ENCODE measurements around the gene TCIRG1.
"Not testable (repeated sequence)": the region's sequence is repeated elsewhere in the genome, so short reads cannot be mapped to it uniquely, and the experiment has no call there.

TCIRG1 gene

DNA sequence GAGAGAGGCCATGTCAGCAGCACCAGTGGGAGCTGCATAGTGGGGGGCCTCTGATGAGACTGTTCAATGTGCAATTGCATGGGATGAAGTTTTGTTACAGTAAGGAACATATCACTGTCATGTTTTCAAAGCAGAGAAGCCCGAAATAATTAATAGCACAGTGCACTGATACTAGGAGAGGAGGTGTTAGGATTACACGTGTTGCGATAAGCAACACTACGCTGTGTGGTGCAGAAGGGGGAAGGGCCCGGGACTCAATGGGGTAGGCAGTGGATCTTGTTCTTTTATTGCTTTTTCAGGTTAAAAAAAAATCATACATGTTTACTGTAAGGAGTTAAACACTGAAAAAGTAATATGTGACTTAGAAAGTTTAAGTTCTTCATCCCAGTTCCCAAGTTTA lies 29.2 kb downstream of the TCIRG1 start:
- Mint-ChIP-seq H3K27ac (no peak overlapping the region), H3K36me3 (peaks cover 21% of the 10 kb centered on the region), H3K4me1 (no peaks in the 10 kb centered on the region), H3K9me3 (no peaks in the 10 kb centered on the region), H3K4me3 (no peak overlapping the region)
- ATAC-seq, result no peak
- DNase-seq (ENCODE audit: low spot score in 2 of 2), result no peak

DNA sequence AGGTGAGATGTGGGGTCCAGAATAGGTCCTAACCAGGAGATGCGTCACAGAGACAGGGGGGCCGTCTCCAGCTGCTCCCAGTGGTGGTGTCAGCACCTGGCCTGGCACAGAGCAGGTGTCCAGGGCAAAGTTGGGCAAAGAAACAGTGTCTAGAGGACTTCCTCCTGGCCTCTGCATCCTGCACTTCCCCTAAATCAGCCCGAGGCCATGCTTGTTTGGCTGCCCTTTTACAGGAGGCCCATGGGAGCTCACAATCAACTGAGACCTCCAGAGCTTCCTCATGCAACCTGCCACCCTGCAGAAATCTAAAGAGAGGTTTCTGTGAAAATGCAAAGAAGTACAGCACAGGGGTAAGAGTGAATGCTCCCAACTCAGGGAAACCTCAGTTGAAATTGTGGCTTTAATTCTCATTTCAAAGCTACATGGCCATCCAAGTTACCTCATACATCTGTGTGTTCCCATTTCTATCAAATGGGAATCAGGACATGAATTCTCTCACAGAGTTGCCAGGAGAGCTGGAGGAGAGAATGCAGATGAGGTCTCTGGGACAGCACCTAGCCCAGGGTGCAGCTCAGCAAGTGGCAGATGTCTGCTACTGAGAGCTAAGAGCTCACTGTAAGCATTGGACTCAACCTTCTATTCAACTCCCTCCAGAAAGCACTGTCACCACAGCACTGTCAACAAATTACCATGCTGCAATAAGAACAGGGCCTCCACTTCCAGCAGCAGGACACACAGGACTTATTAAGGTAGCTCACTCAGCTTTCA lies 32.6 kb downstream of the TCIRG1 start:
- ATAC-seq, result no peak
- Mint-ChIP-seq H3K27ac (no peak overlapping the region), H3K4me1 (no peaks in the 10 kb centered on the region), H3K4me3 (no peak overlapping the region), H3K9me3 (no peaks in the 10 kb centered on the region), H3K36me3 (peaks cover 11% of the 10 kb centered on the region)
- DNase-seq (ENCODE audit: low spot score in 2 of 2), result no peak

DNA sequence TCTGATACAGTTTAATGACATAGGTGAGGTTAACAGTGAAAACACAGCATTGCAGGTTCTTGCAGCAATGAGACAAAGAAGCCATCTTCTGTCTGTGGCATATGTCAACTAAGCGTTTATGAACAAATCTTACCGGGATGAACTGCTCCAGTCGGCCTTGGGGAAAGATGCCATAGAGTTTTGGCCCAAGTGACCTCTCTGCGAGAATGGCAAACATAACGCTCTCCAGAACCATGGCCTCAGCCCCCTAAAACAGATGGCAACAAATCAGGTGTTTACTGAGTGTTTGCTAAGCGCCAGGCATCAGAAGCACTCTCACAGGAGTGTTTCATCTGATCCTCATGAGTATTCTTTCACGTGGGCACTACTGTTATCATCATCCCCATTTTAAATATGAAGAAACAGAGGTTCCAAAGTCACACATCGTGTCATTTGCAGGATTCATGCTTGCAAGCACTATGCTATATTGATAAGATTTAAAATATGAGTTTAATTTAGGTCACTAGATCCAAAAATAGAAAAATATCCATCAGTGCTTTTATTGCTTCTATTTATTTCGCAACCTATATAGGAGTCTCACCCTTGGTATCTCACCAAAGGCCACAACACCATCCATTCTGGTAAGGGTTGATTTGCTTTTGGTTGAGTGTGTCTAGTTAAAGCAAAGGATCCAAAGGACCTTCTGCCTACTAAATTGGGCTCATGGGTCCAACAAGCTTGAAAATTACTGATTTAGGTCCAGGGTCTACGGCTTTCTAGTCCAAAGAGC lies 35.9 kb downstream of the TCIRG1 start:
- Mint-ChIP-seq H3K36me3 (no peaks in the 10 kb centered on the region), H3K4me3 (no peak overlapping the region)

DNA sequence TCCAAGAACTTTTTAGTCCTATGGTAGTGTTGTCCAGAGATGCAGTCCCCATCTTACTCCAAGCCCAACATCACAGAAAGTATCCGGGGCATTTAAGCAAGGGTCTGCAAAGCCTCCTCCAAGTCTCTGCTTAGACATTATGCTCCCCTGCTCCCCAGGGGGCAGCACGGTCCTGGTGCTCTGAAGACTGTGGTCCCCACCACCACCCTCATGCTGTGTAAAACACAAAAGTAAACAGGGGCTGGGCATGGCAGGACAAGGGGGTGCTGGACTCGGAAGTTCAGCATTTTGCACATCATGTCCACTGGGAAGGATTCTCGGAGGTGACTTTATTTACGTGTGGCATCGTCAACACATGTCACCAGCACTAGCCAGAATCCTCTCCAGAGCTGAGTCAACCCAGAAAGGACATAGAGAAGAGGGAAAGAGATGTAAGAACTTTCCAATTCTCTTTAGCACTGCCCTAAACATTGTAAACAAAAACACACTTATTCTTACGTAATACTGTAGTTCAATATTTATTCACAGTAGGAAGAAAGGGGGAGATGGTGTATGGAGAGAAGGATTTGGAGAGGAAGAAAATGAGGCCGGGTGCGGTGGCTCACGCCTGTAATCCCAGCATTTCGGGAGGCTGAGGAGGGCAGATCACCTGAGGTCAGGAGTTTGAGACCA lies 37.7 kb downstream of the TCIRG1 start:
- Mint-ChIP-seq H3K4me3 (no peak overlapping the region), H3K36me3 (peaks cover 6% of the 10 kb centered on the region), H3K4me1 (peaks cover 5% of the 10 kb centered on the region), H3K27ac (no peak overlapping the region), H3K9me3 (no peaks in the 10 kb centered on the region)
- ATAC-seq (no peak), DNase-seq (ENCODE audit: low spot score in 2 of 2) (no peak)

More for the DNA sequence above, 35.9 kb downstream of the TCIRG1 start:
- no peaks in the 10 kb centered on the region for H3K9me3 Mint-ChIP-seq
- ATAC-seq (no peak), DNase-seq (ENCODE audit: low spot score in 2 of 2) (no peak)
- no peak overlapping the region for H3K27ac Mint-ChIP-seq
- peaks cover 5% of the 10 kb centered on the region for H3K4me1 Mint-ChIP-seq

DNA sequence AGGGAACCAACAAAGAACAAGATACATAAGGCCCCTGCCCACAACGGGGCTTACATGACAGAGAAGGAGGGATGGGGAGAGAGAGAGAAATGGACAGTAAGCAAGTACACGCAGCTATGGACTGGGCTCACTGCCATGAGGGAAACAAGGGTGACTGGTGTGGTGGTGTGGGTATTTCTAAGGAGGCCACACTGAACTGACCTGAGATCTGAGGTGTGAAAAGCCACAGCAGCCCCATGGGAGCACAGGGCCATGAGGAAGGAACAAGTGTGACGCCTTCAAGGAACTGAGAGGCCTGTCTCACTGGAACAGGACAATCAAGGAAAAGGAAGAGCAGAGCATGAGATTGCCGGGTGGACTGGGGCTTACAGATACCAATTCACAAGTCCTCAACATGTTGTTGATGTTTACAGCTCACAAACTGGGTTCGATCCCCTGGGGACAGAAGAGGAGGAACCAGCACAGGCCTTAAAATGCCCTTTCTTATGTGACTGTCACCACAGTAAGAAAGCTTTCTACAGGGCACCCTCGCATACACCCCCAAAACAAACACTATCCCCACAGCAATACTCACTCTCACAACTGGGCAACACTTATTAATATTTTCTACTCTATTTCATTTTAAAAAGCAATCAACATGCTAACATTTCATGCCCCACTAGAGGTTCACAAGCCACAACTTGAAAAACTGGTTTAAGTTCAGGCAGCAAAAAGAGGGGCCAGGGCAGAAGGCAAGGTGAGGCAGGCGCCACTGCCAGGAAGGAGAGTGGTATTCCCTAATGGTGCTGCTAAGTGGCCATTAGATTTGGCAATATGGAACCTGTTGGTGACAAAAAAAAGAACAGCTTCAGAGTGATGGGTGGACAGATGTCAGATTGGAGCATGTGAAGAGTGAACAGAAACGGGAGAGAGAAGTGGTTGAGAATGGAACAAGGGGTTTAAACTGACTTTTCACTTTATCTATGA lies 39.1 kb downstream of the TCIRG1 start:
- ATAC-seq, result peak; percentile 48
- H3K27ac Mint-ChIP-seq, result no peak overlapping the region
- no peak for DNase-seq (ENCODE audit: low spot score in 2 of 2)
- H3K4me1 Mint-ChIP-seq, result peaks cover 5% of the 10 kb centered on the region
- H3K36me3 Mint-ChIP-seq, result peaks cover 6% of the 10 kb centered on the region
- H3K4me3 Mint-ChIP-seq, result no peak overlapping the region
- H3K9me3 Mint-ChIP-seq, result no peaks in the 10 kb centered on the region

DNA sequence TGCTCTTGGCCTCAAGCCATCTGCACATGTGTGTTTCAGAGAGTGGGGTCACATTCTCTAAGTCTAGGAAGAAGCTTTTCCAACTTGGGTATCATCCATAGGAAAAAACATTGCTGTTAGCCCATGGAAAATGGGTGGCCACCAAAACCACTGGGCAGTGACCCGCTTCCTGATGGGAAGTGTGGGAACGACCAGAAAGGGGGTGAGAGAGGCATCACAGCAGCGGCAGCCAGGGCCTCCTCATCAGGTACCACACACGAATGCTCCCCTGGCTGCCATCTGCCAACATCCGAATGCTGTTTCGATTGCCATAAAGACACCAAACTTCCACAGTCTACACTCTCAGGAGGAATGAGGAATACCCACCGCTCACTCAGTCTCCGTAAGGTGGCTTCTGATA lies 42.0 kb downstream of the TCIRG1 start:
- Mint-ChIP-seq H3K4me3 (no peak overlapping the region), H3K9me3 (no peaks in the 10 kb centered on the region), H3K4me1 (peaks cover 5% of the 10 kb centered on the region), H3K36me3 (peaks cover 6% of the 10 kb centered on the region), H3K27ac (peak overlapping the region; percentile 41)
- ATAC-seq (no peak), DNase-seq (ENCODE audit: low spot score in 2 of 2) (no peak)

DNA sequence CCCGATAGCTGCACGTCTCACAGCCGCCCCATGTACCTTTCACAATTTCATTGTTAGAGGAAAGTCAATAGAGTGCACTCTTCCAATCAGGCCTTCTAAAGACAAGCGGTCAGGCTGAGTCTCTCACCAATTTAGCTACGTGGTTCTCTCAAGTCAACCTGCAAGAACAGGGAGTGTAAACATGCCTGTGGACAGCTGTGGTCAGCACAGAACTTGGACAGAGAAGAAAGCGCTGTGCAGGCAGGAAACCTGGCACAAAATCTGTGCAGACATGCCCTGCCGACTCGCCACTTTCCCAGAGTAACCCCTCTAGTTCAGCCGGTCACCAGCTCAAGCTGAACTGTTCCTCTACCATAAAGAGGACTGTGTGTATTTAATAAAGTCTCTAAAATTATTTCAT lies 42.9 kb downstream of the TCIRG1 start:
- Mint-ChIP-seq H3K4me1 (peaks cover 5% of the 10 kb centered on the region), H3K4me3 (no peak overlapping the region), H3K9me3 (no peaks in the 10 kb centered on the region), H3K36me3 (peaks cover 6% of the 10 kb centered on the region), H3K27ac (no peak overlapping the region)
- DNase-seq (ENCODE audit: low spot score in 2 of 2) (no peak), ATAC-seq (no peak)

DNA sequence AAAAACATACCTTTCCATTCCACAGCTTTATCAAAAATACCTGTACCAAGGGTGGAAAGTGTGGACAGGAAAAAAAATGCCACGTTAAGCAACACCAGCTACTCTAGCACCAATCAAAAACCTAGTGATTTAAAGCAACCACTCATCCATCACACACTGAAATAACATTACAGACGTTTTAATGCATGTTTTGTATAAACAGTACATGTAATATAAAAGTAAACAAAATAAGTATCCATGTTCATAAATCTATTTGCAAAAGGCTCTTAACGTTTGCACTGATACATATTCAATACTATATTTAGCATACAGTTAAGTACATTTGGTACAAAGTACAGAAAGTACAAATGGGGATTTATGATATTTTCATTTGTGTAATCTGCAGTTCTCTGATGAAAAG lies 43.7 kb downstream of the TCIRG1 start:
- ATAC-seq (no peak), DNase-seq (ENCODE audit: low spot score in 2 of 2) (no peak)
- peaks cover 6% of the 10 kb centered on the region for H3K36me3 Mint-ChIP-seq
- H3K9me3 Mint-ChIP-seq, result no peaks in the 10 kb centered on the region
- no peak overlapping the region for H3K4me3 Mint-ChIP-seq
- no peak overlapping the region for H3K27ac Mint-ChIP-seq
- peaks cover 2% of the 10 kb centered on the region for H3K4me1 Mint-ChIP-seq

DNA sequence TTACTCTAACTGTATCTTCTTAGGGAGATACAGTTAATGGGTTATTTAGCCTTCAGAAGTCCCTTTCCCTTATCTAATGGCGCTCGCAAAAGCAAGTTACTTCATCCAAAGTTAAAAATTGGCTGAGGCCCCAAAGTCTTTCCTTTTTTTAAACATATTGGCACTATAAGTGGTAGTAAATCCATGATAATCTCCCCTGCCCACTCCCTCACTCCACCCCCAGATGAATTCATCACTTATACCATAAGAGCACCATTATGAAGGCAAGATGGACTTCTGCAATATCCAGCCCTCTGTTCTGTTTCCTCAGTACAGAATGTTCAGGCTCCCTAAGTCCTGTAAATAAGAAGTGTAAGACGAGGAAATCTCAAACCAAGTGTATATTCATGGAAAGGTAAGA lies 44.7 kb downstream of the TCIRG1 start:
- no peaks in the 10 kb centered on the region for H3K9me3 Mint-ChIP-seq
- H3K27ac Mint-ChIP-seq, result no peak overlapping the region
- ATAC-seq (no peak), DNase-seq (ENCODE audit: low spot score in 2 of 2) (no peak)
- no peak overlapping the region for H3K4me3 Mint-ChIP-seq
- H3K4me1 Mint-ChIP-seq, result no peaks in the 10 kb centered on the region
- peaks cover 6% of the 10 kb centered on the region for H3K36me3 Mint-ChIP-seq

DNA sequence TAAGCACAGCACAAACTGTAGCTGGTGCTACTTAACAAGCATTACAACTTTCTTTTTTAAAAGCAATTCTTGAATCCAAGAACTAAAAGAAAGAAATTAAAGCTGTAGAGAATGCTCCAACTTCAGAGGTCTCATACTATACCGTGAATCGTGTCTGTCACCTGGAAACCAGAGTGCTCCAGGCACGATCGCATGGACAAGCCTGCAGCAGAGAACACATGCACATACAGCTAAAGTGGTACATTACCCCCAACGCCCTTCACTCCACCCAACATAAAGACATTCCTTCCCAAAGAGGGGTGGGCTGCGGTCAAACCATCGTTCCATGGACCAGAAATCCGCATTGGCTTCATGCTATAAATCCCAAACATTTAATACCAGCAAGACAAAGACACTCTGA lies 50.9 kb downstream of the TCIRG1 start:
- H3K9me3 Mint-ChIP-seq, result no peaks in the 10 kb centered on the region
- ATAC-seq (no peak), DNase-seq (ENCODE audit: low spot score in 2 of 2) (no peak)
- H3K36me3 Mint-ChIP-seq, result no peaks in the 10 kb centered on the region
- no peaks in the 10 kb centered on the region for H3K4me1 Mint-ChIP-seq
- H3K4me3 Mint-ChIP-seq, result no peak overlapping the region
- no peak overlapping the region for H3K27ac Mint-ChIP-seq

DNA sequence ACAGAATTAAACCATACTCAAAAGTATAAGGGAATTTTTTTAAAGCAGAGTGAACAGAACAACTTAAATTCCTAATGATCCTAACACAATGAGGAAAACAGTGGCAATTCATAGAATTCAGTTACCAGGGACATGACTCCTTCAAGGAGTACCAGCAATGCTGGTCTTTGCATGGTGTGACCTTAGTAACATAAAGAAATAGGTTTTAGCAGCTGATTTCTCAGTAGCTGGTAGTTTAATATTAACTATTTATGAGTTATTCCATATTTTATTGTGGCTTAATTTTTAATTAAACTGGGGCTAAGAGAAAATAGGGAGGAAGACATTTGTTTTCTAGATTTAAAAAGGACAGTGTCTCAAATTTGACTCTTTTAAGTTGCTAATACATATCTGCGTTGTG lies 51.5 kb downstream of the TCIRG1 start:
- Mint-ChIP-seq H3K4me3 (no peak overlapping the region), H3K4me1 (no peaks in the 10 kb centered on the region), H3K9me3 (no peaks in the 10 kb centered on the region), H3K27ac (no peak overlapping the region), H3K36me3 (no peaks in the 10 kb centered on the region)
- ATAC-seq, result no peak
- no peak for DNase-seq (ENCODE audit: low spot score in 2 of 2)

DNA sequence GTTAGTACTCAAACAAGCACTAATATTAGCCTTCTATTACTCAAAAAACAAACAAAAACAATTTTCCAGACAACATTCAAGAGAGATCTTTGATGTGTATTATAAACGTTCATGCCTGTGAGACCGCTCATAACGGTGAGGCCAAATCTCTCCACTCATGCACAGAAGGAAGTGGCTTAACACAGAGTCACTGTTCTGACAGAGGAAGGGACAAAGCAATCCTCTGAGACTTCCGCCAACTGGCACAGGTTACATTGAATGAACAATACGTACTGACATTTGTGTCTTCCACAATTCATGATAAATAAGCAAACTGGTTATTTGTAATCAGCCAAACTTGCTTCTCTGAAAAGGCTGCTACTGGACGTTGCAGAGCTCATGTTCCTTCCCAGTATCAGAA lies 51.9 kb downstream of the TCIRG1 start:
- DNase-seq (ENCODE audit: low spot score in 2 of 2) (no peak), ATAC-seq (no peak)
- Mint-ChIP-seq H3K27ac (no peak overlapping the region), H3K36me3 (no peaks in the 10 kb centered on the region), H3K4me1 (no peaks in the 10 kb centered on the region), H3K4me3 (no peak overlapping the region), H3K9me3 (no peaks in the 10 kb centered on the region)

DNA sequence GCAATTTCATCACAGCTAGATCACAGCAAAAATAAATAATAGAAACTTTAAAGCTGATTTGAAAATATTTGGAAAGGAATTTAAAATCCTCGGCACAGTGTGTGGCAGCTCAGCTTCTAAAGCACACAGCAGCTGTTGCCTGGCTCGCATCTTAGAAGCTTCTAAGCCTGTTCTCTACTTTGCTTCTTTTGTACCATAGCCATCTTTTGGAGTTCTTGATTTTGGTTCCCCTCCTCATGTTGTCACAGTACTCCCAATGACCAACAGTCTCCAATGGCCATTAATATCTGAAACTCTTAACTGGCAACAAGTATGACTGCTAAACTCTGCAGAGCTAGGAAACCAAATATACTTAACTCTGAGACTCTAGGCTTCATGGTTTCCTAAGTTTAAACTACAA lies 53.6 kb downstream of the TCIRG1 start:
- Mint-ChIP-seq H3K36me3 (no peaks in the 10 kb centered on the region), H3K9me3 (no peaks in the 10 kb centered on the region), H3K4me1 (no peaks in the 10 kb centered on the region), H3K27ac (no peak overlapping the region), H3K4me3 (no peak overlapping the region)
- no peak for ATAC-seq
- no peak for DNase-seq (ENCODE audit: low spot score in 2 of 2)

DNA sequence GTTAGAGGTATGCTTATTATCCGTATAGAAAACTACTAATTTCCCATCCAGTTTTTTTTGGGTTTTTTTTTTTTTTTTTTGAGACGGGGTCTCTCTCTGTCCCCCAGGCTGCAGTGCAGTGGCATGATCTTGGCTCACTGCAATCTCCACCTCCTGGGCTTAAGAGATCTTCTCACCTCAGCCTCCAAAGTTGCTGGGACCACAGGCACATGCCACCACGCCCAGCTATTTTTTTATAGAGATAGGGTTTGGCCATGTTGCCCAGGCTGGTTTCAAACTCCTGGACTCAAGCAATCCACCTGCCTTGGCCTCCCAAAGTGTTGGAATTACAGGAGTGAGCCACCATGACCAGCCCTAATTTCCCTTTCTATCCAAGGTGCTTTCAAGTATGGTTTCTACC lies 54.1 kb downstream of the TCIRG1 start:
- not testable (repeated sequence) for DNase-seq (ENCODE audit: low spot score in 2 of 2); H3K36me3 Mint-ChIP-seq; H3K27ac Mint-ChIP-seq; H3K4me1 Mint-ChIP-seq; H3K9me3 Mint-ChIP-seq; ATAC-seq; H3K4me3 Mint-ChIP-seq

DNA sequence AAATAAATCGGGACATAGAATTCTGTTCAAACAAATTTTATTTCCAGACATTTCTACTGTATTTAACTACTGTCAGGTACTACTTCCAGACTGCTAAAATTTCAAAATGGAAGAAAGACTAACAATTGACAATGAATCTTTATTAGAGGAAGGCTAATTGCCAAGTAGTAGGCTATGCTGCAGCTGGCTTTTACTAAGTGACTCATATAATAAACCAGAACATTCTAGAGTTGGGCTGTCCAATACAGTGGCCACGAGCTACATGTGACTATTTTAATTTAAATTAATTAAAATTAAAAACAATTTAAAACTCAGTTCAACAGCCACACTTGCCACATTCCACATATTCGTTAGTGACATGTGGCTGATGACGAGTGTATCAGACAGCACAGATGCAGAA lies 54.7 kb downstream of the TCIRG1 start:
- Mint-ChIP-seq H3K36me3 (no peaks in the 10 kb centered on the region), H3K27ac (no peak overlapping the region), H3K4me3 (no peak overlapping the region), H3K4me1 (no peaks in the 10 kb centered on the region), H3K9me3 (no peaks in the 10 kb centered on the region)
- no peak for ATAC-seq
- no peak for DNase-seq (ENCODE audit: low spot score in 2 of 2)
